SK-N-SH treated with all-trans-retinoic acid at 6 μM for 48 hours (cell line): ENCODE data around the gene PLEKHM3.

Experiments
- OSR1 ChIP-seq: fragments of 250-450 bp; sonication (Bioruptor Pico); IDR thresholded peaks from 2 replicates; pipeline ENCODE4 v1.8.0; 2022; ENCODE audit warnings: moderate library complexity, mild to moderate bottlenecking, inconsistent platforms
- PATZ1 ChIP-seq: fragments of 250-450 bp; sonication (Bioruptor Pico); IDR thresholded peaks from 2 replicates; pipeline ENCODE4 v1.8.0; 2020; ENCODE audit warnings: mild to moderate bottlenecking, moderate library complexity, borderline replicate concordance

GRCh38 chr2:208006337-208006736 is 19.0 kb downstream of the PLEKHM3 start:
- TF ChIP-seq PATZ1 = no peak
- no peak for TF ChIP-seq OSR1 (CRISPR knock-in tag)
